Lung (tissue), 12 donors: ENCODE data around the gene LMBR1L. TPM values are rescaled to one million over a fixed set of nuclear protein-coding genes. Genes with fewer than 3 reads are reported as not detected.
A peak's percentile ranks its signal among the peaks of the same experiment; 100 is the strongest.

Experiments used
- ATAC-seq: fragments of 200-7000 bp; cut with Tn5 transposase; one replicate; pipeline ENCODE4 v1.9.1; 2020; ENCODE audit warnings: moderate number of reproducible peaks; ENCODE audit not compliant: insufficient read depth, low FRiP score
- DNase-seq, 3 donors: peaks; one replicate each; pipeline ENCODE4 v3.0.0-alpha.2; 2013 to 2017
- H3K27ac ChIP-seq, 2 donors: one replicate each; pipeline ENCODE4 v1.5.1; 2013; ENCODE audit warnings: mild to moderate bottlenecking in 2 of 2, moderate library complexity in 2 of 2, control low read depth in 1 of 2, inconsistent platforms in 1 of 2, low read depth in 1 of 2, low read length in 1 of 2
- H3K27me3 ChIP-seq, 3 donors: one replicate each; pipeline ENCODE4 v1.5.1; 2013; ENCODE audit warnings: low read length in 2 of 3; ENCODE audit not compliant: control insufficient read depth in 3 of 3, insufficient read depth in 3 of 3
- H3K36me3 ChIP-seq, 4 donors: one replicate each; pipeline ENCODE4 v1.5.1; 2013; ENCODE audit warnings: low read length in 4 of 4, mild to moderate bottlenecking in 1 of 4, moderate library complexity in 1 of 4; ENCODE audit not compliant: control insufficient read depth in 4 of 4, insufficient read depth in 4 of 4
- H3K4me1 ChIP-seq, 5 donors: one replicate each; pipeline ENCODE4 v1.5.1; 2013; ENCODE audit warnings: low read length in 5 of 5, mild to moderate bottlenecking in 2 of 5, moderate library complexity in 1 of 5; ENCODE audit not compliant: control insufficient read depth in 5 of 5, insufficient read depth in 5 of 5
- H3K4me3 ChIP-seq: one replicate; pipeline ENCODE4 v1.5.1; 2013; ENCODE audit warnings: mild to moderate bottlenecking, control low read depth, moderate library complexity
- H3K9ac ChIP-seq, 2 donors: one replicate each; pipeline ENCODE4 v1.5.1; 2013; ENCODE audit warnings: low read length in 2 of 2, control low read depth in 1 of 2; ENCODE audit not compliant: insufficient read depth in 1 of 2
- H3K9me3 ChIP-seq, 4 donors: one replicate each; pipeline ENCODE4 v1.5.1; 2013; ENCODE audit warnings: low read length in 3 of 4, mild to moderate bottlenecking in 1 of 4, moderate library complexity in 1 of 4; ENCODE audit not compliant: control insufficient read depth in 4 of 4, insufficient read depth in 3 of 4
- CTCF ChIP-seq: IDR thresholded peaks from 2 replicates; pipeline ENCODE4 v1.5.1; 2012; ENCODE audit warnings: mild to moderate bottlenecking; ENCODE audit errors: control extremely low read depth, extremely low read depth
- WGBS, 2 donors: extraction: QIAGEN DNeasy Blood & Tissue Kit; methylation state at CpG; one replicate each; pipeline ENCODE4 v1.1.7; 2013; 5-methylcytosine and 5-hydroxymethylcytosine counted together
- polyA plus RNA-seq, 2 donors: library from polyadenylated mRNA; stranded (reverse); fragments of 200-250 nt; gene quantifications; one replicate each; pipeline ENCODE4 v1.2.1, GENCODE V29; 2013
- total RNA-seq, 2 donors: library from RNA; depleted of rRNA in 1 of 2; stranded (reverse); fragments of >200 nt in 1 of 2; gene quantifications; one replicate each; pipeline ENCODE4 v1.2.1, GENCODE V29; 2014 to 2021
- donor health status: control.
- donor health status: control.
- donor health status: Bipolar disorder and iron deficiency.
- donor health status: healthy.
- donor health status: DM: yes; HTN: yes; CAD: no.

LMBR1L gene
- total and polyA plus RNA-seq, 4 donors, result 34.8 to 70.1 (median 38.7) TPM

GRCh38 chr12:49093792-49094159 lies 16.9 kb downstream of the LMBR1L start:
- Histone ChIP-seq H3K9ac (no peak overlapping the region), H3K9me3 (peaks cover 0 to 4% (median 0%) of the 10 kb centered on the region in 4 donors), H3K27me3 (peaks cover 0 to 58% (median 57%) of the 10 kb centered on the region in 3 donors), H3K4me3 (peak overlapping the region; percentile 6), H3K27ac (no peak overlapping the region), H3K36me3 (peaks cover 5 to 13% (median 8%) of the 10 kb centered on the region in 4 donors), H3K4me1 (peaks cover 0 to 37% (median 20%) of the 10 kb centered on the region in 5 donors)
- no peak for ATAC-seq
- no peak for TF ChIP-seq CTCF
- peak in 2 of 3 donors; percentile 16 to 36 for DNase-seq
- 2% methylated on average over 9 of the region's 9 CpGs for WGBS, 2 donors

GRCh38 chr12:49092816-49093406 lies 17.7 kb downstream of the LMBR1L start:
- DNase-seq (no peak), ATAC-seq (no peak)
- Histone ChIP-seq H3K27me3 (peaks cover 0 to 64% (median 62%) of the 10 kb centered on the region in 3 donors), H3K27ac (no peak overlapping the region), H3K36me3 (peaks cover 0 to 13% (median 6%) of the 10 kb centered on the region in 4 donors), H3K9me3 (peaks cover 0 to 4% (median 0%) of the 10 kb centered on the region in 4 donors), H3K4me1 (peaks cover 0 to 42% (median 20%) of the 10 kb centered on the region in 5 donors), H3K9ac (no peak overlapping the region), H3K4me3 (no peak overlapping the region)
- WGBS, 2 donors, result 61 to 63% methylated on average over 4 of the region's 4 CpGs
- TF ChIP-seq CTCF, result no peak

- Histone ChIP-seq H3K9ac (no peak overlapping the region), H3K27me3 (peaks cover 0 to 65% (median 63%) of the 10 kb centered on the region in 3 donors), H3K9me3 (peaks cover 0 to 4% (median 0%) of the 10 kb centered on the region in 4 donors), H3K27ac (peak overlapping the region in 1 of 2 donors; percentile 15), H3K36me3 (peaks cover 0 to 6% (median 2%) of the 10 kb centered on the region in 4 donors), H3K4me3 (no peak overlapping the region), H3K4me1 (peaks cover 0 to 42% (median 20%) of the 10 kb centered on the region in 5 donors)
- ATAC-seq (no peak), DNase-seq (peak; percentile 31 to 41 (median 35))
- TF ChIP-seq CTCF, result peak; percentile 8
- 3 to 5% methylated on average over 26 to 32 of the region's 32 CpGs for WGBS, 2 donors
These were observed 18.4 kb downstream of the LMBR1L start for GRCh38 chr12:49092086-49092815.
